A549 (cell line): ENCODE data around the gene SCNM1. TPM values are rescaled to one million over a fixed set of nuclear protein-coding genes. Genes with fewer than 3 reads are reported as not detected.

Experiments used
- ATOH8 ChIP-seq: fragments of 250-450 bp; sonication (Bioruptor Pico); IDR thresholded peaks from 2 replicates; pipeline ENCODE4 v1.5.0; 2020; ENCODE audit warnings: low read depth, mild to moderate bottlenecking, moderate library complexity
- BHLHE40 ChIP-seq: IDR thresholded peaks from 2 replicates; pipeline ENCODE4 v1.6.1; 2012; ENCODE audit warnings: low read depth, low read length, inconsistent platforms
- CBX8 ChIP-seq: fragments of 200-600 bp; sonication (generic); IDR thresholded peaks from 2 replicates; pipeline ENCODE4 v1.6.1; 2016
- CEBPB ChIP-seq, 2 experiments: fragments of >200 bp in 1 of 2; sonication (Bioruptor Twin) in 1 of 2; formaldehyde crosslinking in 1 of 2; IDR thresholded peaks; 2 replicates each; pipeline ENCODE4 v1.6.1; 2012 to 2016
- EHF ChIP-seq: fragments of 250-450 bp; sonication (Bioruptor Pico); IDR thresholded peaks from 2 replicates; pipeline ENCODE4 v1.5.0; 2020; ENCODE audit warnings: mild to moderate bottlenecking
- EHMT2 ChIP-seq: fragments of 200-600 bp; sonication (generic); IDR thresholded peaks from 2 replicates; pipeline ENCODE4 v1.6.1; 2016; ENCODE audit warnings: antibody characterized with exemption, low read depth, mild to moderate bottlenecking, moderate library complexity
- ELK1 ChIP-seq: fragments of 150-350 bp; IDR thresholded peaks from 2 replicates; pipeline ENCODE4 v1.6.1; 2014; ENCODE audit warnings: low read depth, mild to moderate bottlenecking, low read length
- FOSB ChIP-seq: fragments of 250-450 bp; sonication (Bioruptor Pico); IDR thresholded peaks from 2 replicates; pipeline ENCODE4 v1.5.0; 2020; ENCODE audit warnings: mild to moderate bottlenecking, moderate library complexity
- FOSL2 ChIP-seq, 2 experiments: fragments of 450-650 bp in 1 of 2; fragments of >200 bp in 1 of 2; sonication (Bioruptor Twin) in 1 of 2; formaldehyde crosslinking; IDR thresholded peaks; 2 replicates each; pipeline versions ENCODE4 v1.5.0 to v1.6.1; 2016 to 2020; ENCODE audit warnings: mild to moderate bottlenecking in 1 of 2, moderate library complexity in 1 of 2
- HMGXB4 ChIP-seq: fragments of 250-450 bp; sonication (Bioruptor Pico); IDR thresholded peaks from 2 replicates; pipeline ENCODE4 v1.5.0; 2021; ENCODE audit warnings: mild to moderate bottlenecking, moderate library complexity, borderline replicate concordance
- HOXA7 ChIP-seq: fragments of 250-450 bp; sonication (Bioruptor Pico); IDR thresholded peaks from 2 replicates; pipeline ENCODE4 v1.5.0; 2020; ENCODE audit warnings: mild to moderate bottlenecking, moderate library complexity
- HOXB13 ChIP-seq: fragments of 250-450 bp; sonication (Bioruptor Pico); IDR thresholded peaks from 2 replicates; pipeline ENCODE4 v1.5.0; 2020; ENCODE audit warnings: low read depth, mild to moderate bottlenecking, moderate library complexity
- JUNB ChIP-seq: fragments of >200 bp; sonication (Bioruptor Twin); formaldehyde crosslinking; IDR thresholded peaks from 2 replicates; pipeline ENCODE4 v1.6.1; 2016
- KDM1A ChIP-seq: fragments of 200-600 bp; sonication (generic); IDR thresholded peaks from 2 replicates; pipeline ENCODE4 v1.6.1; 2016; ENCODE audit warnings: low read depth, mild to moderate bottlenecking
- NFE2L2 ChIP-seq: fragments of 150-350 bp; conservative IDR thresholded peaks from 2 replicates; pipeline ENCODE4 v1.6.1; 2014; ENCODE audit warnings: low read length
- NPAS2 ChIP-seq: fragments of 250-450 bp; sonication (Bioruptor Pico); IDR thresholded peaks from 2 replicates; pipeline ENCODE4 v1.8.0; 2022; ENCODE audit warnings: mild to moderate bottlenecking, moderate library complexity, borderline replicate concordance
- NR3C1 ChIP-seq: fragments of >200 bp; sonication (Bioruptor Twin); formaldehyde crosslinking; IDR thresholded peaks from 3 replicates; pipeline ENCODE4 v1.6.1; 2017
- PBX3 ChIP-seq: IDR thresholded peaks from 2 replicates; pipeline ENCODE4 v1.6.1; 2012
- PHF8 ChIP-seq: fragments of 200-600 bp; sonication (generic); IDR thresholded peaks from 2 replicates; pipeline ENCODE4 v1.6.1; 2016; ENCODE audit warnings: low read depth, mild to moderate bottlenecking, antibody characterized with exemption, moderate library complexity, borderline replicate concordance
- POLR2A ChIP-seq: IDR thresholded peaks from 2 replicates; pipeline ENCODE4 v1.6.1; 2012; ENCODE audit warnings: mild to moderate bottlenecking, low read length
- RAD21 ChIP-seq, 2 experiments: fragments of >200 bp in 1 of 2; sonication (Bioruptor Twin) in 1 of 2; formaldehyde crosslinking in 1 of 2; IDR thresholded peaks in 1 of 2; conservative IDR thresholded peaks in 1 of 2; 2 replicates in 1 of 2; 3 replicates in 1 of 2; pipeline ENCODE4 v1.6.1; 2012 to 2018; ENCODE audit warnings: inconsistent platforms in 1 of 2
- RCOR1 ChIP-seq: fragments of 150-350 bp; IDR thresholded peaks from 2 replicates; pipeline ENCODE4 v1.6.1; 2014; ENCODE audit warnings: antibody characterized with exemption, low read length, low read depth
- RNF2 ChIP-seq: fragments of 200-600 bp; sonication (generic); IDR thresholded peaks from 2 replicates; pipeline ENCODE4 v1.6.1; 2016; ENCODE audit warnings: low read depth, mild to moderate bottlenecking, antibody characterized with exemption, moderate library complexity, borderline replicate concordance
- SMC3 ChIP-seq: fragments of >200 bp; sonication (Bioruptor Twin); formaldehyde crosslinking; IDR thresholded peaks from 3 replicates; pipeline ENCODE4 v1.6.1; 2018; ENCODE audit warnings: inconsistent platforms
- SREBF2 ChIP-seq: fragments of 450-650 bp; IDR thresholded peaks from 2 replicates; pipeline ENCODE4 v1.6.1; 2014; ENCODE audit warnings: mild to moderate bottlenecking, moderate library complexity
- TFCP2L1 ChIP-seq: fragments of 250-450 bp; sonication (Bioruptor Pico); IDR thresholded peaks from 2 replicates; pipeline ENCODE4 v1.5.0; 2021; ENCODE audit warnings: mild to moderate bottlenecking
- TP53 ChIP-seq: fragments of 250-450 bp; sonication (Bioruptor Pico); IDR thresholded peaks from 2 replicates; pipeline ENCODE4 v1.5.0; 2021; ENCODE audit warnings: mild to moderate bottlenecking, moderate library complexity
- ZNF302 ChIP-seq: fragments of 250-450 bp; sonication (Bioruptor Pico); IDR thresholded peaks from 2 replicates; pipeline ENCODE4 v1.9.0; 2021; ENCODE audit warnings: inconsistent platforms, mild to moderate bottlenecking, moderate library complexity
- polyA plus RNA-seq, 4 experiments: library from polyadenylated mRNA; depleted of rRNA in 3 of 4; stranded (reverse); fragments of >200 nt; fragmentation: RNase III in 1 of 4; extraction: RNeasy Plus Mini Kit Qiagen cat#74134 plus additional on column Dnase treatment in 1 of 4; gene quantifications; 2 replicates in 3 of 4; 3 replicates in 1 of 4; pipeline ENCODE4 v1.2.3, GENCODE V29; 2011 to 2017
- TF ChIP-seq, protein P1 (sequence below): IDR thresholded peaks from 2 replicates; pipeline ENCODE4 v1.6.1; 2012; ENCODE audit warnings: low read depth, borderline replicate concordance
- TF ChIP-seq, protein P2 (sequence below): fragments of 450-650 bp; IDR thresholded peaks from 2 replicates; pipeline ENCODE4 v1.6.1; 2014; ENCODE audit warnings: antibody characterized with exemption
- TF ChIP-seq, protein P3 (sequence below): fragments of >200 bp; sonication (Bioruptor Twin); formaldehyde crosslinking; IDR thresholded peaks from 3 replicates; pipeline ENCODE4 v1.6.1; 2016

The SCNM1 gene
- polyA plus RNA-seq, 2 of the 4 experiments (the other 2 are of a cell fraction), result 27.9 to 30.9 TPM

DNA sequence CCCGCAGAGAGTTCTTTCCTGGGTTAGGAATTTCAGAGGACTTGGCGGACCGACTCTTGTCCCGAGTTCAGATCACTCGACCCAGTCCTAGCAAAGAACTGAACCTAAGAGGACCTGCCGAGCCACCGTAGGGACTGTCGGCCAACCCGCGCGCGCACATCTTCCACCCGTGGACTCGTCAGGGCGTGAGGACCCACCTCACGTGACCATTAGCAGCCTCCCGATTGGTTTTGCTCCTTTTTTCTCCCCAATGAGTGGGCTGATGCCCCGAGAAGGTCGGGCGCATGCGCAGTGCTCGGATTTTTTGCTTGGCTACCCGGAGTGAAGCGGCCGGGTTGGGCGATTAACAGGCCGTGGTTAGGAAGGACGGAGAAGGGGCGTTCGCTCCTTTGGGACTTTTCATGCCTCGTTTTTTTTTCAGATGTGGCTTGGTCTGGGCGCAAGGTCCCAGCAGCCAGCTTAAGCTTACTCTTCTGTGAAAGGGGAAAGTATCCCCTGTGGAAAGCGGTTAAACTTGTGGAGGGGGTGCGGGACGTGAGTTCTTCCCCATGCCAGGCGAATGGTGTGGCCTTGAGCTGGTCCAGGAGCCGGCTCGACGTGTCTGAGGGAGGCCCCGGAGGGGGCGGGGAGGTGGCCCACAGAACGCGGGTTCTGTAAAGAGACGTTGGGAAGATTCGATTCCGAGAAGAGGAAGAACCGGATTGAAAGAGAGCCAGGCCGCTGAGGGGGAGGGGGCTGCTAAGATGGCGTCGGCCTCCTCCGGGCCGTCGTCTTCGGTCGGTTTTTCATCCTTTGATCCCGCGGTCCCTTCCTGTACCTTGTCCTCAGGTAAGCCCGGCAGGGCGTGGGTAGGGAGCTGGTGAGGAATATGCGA lies 32.5 kb downstream of the SCNM1 start, which contains the start of gene PIP5K1A (continued):
- no peak for TF ChIP-seq ATOH8 (CRISPR knock-in tag)
- no peak for TF ChIP-seq JUNB
- no peak for TF ChIP-seq PBX3
- no peak for TF ChIP-seq NR3C1
- TF ChIP-seq SMC3, result no peak
- no peak for TF ChIP-seq KDM1A
- no peak for TF ChIP-seq EHF (CRISPR knock-in tag)
- no peak for TF ChIP-seq FOSB (CRISPR knock-in tag)
- no peak for TF ChIP-seq TFCP2L1
- TF ChIP-seq HOXA7, result no peak
- no peak for TF ChIP-seq CEBPB (IDR thresholded peaks at IDR 0.05)
- TF ChIP-seq RNF2, result no peak
- TF ChIP-seq HOXB13 (CRISPR knock-in tag), result no peak
- peak; percentile 72 for TF ChIP-seq POLR2A
- peak; percentile 79 for TF ChIP-seq PHF8
- TF ChIP-seq, protein P1, sequence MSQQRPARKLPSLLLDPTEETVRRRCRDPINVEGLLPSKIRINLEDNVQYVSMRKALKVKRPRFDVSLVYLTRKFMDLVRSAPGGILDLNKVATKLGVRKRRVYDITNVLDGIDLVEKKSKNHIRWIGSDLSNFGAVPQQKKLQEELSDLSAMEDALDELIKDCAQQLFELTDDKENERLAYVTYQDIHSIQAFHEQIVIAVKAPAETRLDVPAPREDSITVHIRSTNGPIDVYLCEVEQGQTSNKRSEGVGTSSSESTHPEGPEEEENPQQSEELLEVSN, result peak; percentile 72
- no peak for TF ChIP-seq FOSL2 (IDR thresholded peaks at IDR 0.05)
- TF ChIP-seq FOSL2 (CRISPR knock-in tag; IDR thresholded peaks at IDR 0.05), result no peak
- TF ChIP-seq, protein P2, sequence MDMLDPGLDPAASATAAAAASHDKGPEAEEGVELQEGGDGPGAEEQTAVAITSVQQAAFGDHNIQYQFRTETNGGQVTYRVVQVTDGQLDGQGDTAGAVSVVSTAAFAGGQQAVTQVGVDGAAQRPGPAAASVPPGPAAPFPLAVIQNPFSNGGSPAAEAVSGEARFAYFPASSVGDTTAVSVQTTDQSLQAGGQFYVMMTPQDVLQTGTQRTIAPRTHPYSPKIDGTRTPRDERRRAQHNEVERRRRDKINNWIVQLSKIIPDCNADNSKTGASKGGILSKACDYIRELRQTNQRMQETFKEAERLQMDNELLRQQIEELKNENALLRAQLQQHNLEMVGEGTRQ, result peak; percentile 98
- TF ChIP-seq NFE2L2, result no peak
- TF ChIP-seq, protein P3, sequence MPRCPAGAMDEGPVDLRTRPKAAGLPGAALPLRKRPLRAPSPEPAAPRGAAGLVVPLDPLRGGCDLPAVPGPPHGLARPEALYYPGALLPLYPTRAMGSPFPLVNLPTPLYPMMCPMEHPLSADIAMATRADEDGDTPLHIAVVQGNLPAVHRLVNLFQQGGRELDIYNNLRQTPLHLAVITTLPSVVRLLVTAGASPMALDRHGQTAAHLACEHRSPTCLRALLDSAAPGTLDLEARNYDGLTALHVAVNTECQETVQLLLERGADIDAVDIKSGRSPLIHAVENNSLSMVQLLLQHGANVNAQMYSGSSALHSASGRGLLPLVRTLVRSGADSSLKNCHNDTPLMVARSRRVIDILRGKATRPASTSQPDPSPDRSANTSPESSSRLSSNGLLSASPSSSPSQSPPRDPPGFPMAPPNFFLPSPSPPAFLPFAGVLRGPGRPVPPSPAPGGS, result 0 out of 3 replicates have a peak, but pooled peaks have one; percentile 44
- TF ChIP-seq NPAS2 (CRISPR knock-in tag), result no peak
- no peak for TF ChIP-seq SREBF2
- no peak for TF ChIP-seq EHMT2
- no peak for TF ChIP-seq RCOR1
- TF ChIP-seq HMGXB4 (CRISPR knock-in tag), result no peak
- no peak for TF ChIP-seq BHLHE40
- TF ChIP-seq CBX8, result no peak
- no peak for TF ChIP-seq TP53 (CRISPR knock-in tag)
- TF ChIP-seq ZNF302 (CRISPR knock-in tag), result no peak
- TF ChIP-seq ELK1, result no peak
- no peak for TF ChIP-seq RAD21 (conservative IDR thresholded peaks at IDR 0.05 in 1 of 2, IDR thresholded peaks at IDR 0.05 in 1 of 2)
